ENCODE data around the gene EIF5B.

EIF5B gene

DNA sequence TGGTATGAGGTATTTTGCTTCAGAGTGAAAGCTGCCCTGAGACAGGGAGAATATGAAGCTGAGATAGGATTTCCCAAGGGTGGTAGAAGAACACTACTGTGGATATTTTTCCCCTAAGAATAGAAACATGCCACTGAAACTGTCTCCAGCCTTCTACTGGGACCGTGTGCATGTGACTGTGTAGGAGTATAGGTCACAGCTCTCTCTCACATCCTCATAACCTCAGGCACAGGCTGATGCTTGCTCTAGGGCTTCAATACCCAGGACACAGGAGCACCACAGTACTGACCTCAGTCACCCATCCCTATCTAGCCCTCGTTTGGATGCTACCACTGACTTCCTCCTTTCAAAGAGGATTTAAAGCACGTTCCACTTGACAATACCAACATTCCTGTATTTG lies 85.4 kb downstream of the EIF5B start:
- no peak for DNase-seq (ENCODE audit: insufficient read length)
- no peak for TF ChIP-seq TAF1 (IDR thresholded peaks at IDR 0.05; ENCODE audit: borderline replicate concordance, low read depth, low read length)
- no peak for TF ChIP-seq POLR2A (IDR thresholded peaks at IDR 0.05; ENCODE audit: low read depth, low read length)
- no peak for TF ChIP-seq POLR2AphosphoS5 (IDR thresholded peaks at IDR 0.05; ENCODE audit: low read depth, low read length)
- peak; percentile 9 for FAIRE-seq

DNA sequence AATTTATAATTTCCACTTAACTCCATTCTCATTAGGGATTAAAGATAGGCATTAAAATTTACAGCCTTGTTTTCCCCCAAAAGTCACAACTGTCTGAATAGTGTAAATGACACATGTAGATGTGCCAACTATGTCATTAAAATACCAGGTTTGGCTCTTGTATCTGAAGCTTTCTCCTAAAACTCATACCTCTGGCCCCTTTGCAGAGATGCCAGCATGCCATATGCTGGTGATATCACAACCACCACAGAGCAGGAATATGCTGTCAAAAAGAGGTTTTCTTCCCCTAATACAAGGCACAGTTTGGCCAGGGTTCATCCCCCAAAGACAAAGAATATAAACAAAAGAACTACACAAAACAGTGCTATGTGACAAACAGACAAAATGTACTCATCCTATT lies 87.2 kb downstream of the EIF5B start:
- TF ChIP-seq TAF1 (IDR thresholded peaks at IDR 0.05; ENCODE audit: borderline replicate concordance, low read depth, low read length) (no peak), POLR2AphosphoS5 (IDR thresholded peaks at IDR 0.05; ENCODE audit: low read depth, low read length) (no peak), POLR2A (IDR thresholded peaks at IDR 0.05; ENCODE audit: low read depth, low read length) (no peak)
- FAIRE-seq (no peak), DNase-seq (ENCODE audit: insufficient read length) (no peak)

DNA sequence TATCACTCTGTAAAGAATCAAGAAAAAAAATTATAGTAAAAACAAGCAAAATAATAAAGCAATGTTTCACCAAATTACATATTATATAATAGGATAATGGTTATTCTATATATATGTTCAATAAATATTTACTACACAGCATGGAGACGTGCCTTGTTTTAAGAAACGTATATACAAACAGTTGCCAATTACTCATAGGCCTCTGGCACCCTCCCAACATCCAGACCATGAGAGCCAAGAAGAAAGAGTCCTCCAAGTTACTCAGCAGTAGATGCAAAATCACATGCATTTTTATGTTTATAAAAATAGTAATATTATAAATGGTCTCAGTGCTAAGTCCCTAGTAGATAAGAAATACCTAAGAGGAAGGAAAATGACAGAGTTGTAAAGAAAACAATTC lies 87.8 kb downstream of the EIF5B start:
- TF ChIP-seq POLR2A (IDR thresholded peaks at IDR 0.05; ENCODE audit: low read depth, low read length) (no peak), TAF1 (IDR thresholded peaks at IDR 0.05; ENCODE audit: borderline replicate concordance, low read depth, low read length) (no peak), POLR2AphosphoS5 (IDR thresholded peaks at IDR 0.05; ENCODE audit: low read depth, low read length) (no peak)
- DNase-seq (ENCODE audit: insufficient read length) (no peak), FAIRE-seq (no peak)

DNA sequence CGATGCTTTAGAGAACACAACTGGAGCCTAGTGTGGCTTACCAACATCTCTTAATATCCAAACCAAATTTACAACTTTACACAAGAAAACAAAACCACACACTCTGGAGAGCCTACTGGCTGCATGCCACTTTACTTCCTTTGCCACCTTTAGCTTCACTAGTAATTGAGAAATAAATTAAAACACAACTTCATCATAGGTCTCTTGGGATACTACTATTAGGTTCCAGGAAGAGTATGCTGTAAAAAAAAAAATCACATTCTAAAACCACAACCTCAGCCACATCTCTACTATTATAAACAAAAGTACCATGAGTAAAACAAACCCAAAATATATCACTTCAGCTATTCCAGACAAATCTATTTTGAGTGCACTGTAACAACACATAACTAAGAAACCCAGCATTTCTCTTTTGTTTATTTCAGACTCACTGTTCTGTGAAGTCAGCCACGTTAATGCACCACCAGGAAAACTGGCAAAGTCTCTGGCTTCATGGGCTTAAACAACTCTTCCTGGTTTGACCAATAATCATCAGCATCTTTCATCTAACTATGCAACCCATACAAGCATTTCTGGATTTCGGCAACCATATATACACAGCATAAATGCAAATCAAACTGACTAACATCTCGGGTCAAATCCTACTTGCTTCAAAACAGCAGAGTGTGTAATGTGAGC lies 93.6 kb downstream of the EIF5B start:
- TF ChIP-seq POLR2A (IDR thresholded peaks at IDR 0.05; ENCODE audit: low read depth, low read length) (no peak), TAF1 (IDR thresholded peaks at IDR 0.05; ENCODE audit: borderline replicate concordance, low read depth, low read length) (no peak), POLR2AphosphoS5 (IDR thresholded peaks at IDR 0.05; ENCODE audit: low read depth, low read length) (no peak)
- FAIRE-seq (no peak), DNase-seq (ENCODE audit: insufficient read length) (no peak)

DNA sequence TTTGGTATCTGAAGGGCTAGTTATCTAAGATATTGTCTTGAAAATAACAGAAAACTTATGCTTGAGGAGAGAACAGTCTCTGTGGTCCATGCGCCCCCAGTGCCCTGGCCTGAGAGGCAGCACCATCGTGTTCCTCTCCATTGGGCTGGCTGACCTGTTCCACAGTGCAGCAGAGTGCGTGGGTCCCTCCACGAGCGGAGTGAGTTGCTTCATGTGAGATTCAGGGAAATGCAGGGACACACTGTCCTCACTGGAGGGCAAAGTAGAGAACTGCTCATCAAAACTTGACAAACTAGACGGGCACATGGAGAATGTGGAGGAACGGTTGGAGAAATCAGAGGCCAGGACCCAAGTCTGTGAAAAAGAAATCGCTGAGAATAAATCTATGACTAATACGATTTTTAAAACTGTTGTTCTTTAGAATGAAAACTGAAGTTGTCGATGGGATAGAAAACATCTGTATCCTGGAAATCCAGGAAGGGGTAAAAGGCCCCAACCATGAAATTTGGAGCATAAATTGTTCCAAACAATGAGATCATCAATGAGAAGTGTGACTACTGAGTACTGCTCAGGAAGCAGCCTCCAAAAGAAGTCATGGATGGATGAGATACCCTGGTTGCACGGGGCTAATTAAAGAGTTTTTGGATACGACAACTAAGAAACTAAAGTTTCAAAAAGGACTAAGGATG lies 94.5 kb downstream of the EIF5B start:
- FAIRE-seq (peak; percentile 17), DNase-seq (ENCODE audit: insufficient read length) (no peak)
- TF ChIP-seq TAF1 (IDR thresholded peaks at IDR 0.05; ENCODE audit: borderline replicate concordance, low read depth, low read length) (no peak), POLR2AphosphoS5 (IDR thresholded peaks at IDR 0.05; ENCODE audit: low read depth, low read length) (no peak), POLR2A (IDR thresholded peaks at IDR 0.05; ENCODE audit: low read depth, low read length) (no peak)

DNA sequence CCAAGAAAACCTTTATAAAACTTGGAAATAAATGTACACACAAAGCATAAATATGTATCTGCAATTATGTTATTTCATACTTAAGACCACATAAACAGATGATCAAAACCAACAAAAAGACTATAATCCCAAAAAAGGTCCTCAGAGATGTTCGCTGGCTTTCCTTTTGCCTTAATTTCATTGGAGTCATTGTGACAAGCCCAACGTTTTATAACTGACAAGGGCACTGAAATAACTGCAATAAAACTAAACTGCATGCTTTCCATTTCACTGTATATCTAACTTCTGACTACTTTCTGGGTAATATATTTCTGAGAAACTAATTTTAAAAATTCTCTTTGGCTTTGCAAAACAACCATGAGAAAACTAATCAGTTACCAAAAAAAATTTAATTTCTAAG lies 96.2 kb downstream of the EIF5B start:
- DNase-seq (ENCODE audit: insufficient read length) (no peak), FAIRE-seq (no peak)
- TF ChIP-seq POLR2AphosphoS5 (IDR thresholded peaks at IDR 0.05; ENCODE audit: low read depth, low read length) = no peak
- no peak for TF ChIP-seq TAF1 (IDR thresholded peaks at IDR 0.05; ENCODE audit: borderline replicate concordance, low read depth, low read length)

DNA sequence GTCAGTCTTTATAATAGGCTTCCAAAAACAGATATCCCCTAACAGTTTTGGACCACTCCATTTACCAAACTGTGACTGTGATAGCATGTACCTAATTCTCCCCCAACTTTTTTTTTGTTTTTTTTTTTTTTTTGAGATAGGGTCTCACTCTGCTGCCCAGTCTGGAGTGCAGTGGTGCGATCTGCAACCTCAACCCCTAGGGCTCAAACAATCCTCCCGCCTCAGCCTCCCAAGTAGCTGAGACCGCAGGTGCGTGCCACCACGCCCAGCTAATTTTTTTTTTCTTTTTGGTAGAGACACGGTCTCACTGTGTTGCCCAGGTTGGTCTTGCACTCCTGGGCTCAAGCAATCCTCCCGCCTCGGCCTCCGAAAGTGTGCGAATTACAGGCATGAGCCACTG lies 99.7 kb downstream of the EIF5B start:
- no peak for DNase-seq (ENCODE audit: insufficient read length)
- no peak for TF ChIP-seq POLR2AphosphoS5 (IDR thresholded peaks at IDR 0.05; ENCODE audit: low read depth, low read length)
- TF ChIP-seq TAF1 (IDR thresholded peaks at IDR 0.05; ENCODE audit: borderline replicate concordance, low read depth, low read length) = no peak
- no peak for TF ChIP-seq POLR2A (IDR thresholded peaks at IDR 0.05; ENCODE audit: low read depth, low read length)
- FAIRE-seq = no peak

DNA sequence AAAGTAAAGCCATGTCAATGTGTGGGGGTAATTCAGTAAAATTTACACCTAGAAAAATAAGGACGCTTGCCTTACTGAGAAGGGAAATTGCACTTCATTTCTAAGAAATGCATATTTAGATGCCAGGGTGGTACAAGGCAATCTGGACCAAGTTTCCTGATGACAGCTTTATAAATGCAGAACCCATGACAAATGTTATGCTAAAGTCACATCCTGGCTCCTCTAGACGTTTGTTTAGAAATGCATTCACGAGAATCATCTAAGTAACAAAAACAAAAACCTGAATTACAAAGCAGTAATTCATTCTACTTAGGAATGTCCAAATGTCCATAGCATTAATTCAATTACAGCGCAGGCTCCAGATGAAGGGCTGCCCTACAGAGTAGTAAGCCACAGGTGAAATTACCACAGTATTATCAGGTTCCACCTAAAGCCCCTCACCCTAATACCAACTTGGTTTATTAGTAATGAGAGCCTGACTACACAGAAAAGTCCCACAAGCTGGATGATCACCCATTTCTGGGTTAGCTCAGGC lies 102.8 kb downstream of the EIF5B start:
- TF ChIP-seq TAF1 (IDR thresholded peaks at IDR 0.05; ENCODE audit: borderline replicate concordance, low read depth, low read length) (no peak), POLR2A (IDR thresholded peaks at IDR 0.05; ENCODE audit: low read depth, low read length) (no peak), POLR2AphosphoS5 (IDR thresholded peaks at IDR 0.05; ENCODE audit: low read depth, low read length) (no peak)
- FAIRE-seq = no peak
- no peak for DNase-seq (ENCODE audit: insufficient read length)

DNA sequence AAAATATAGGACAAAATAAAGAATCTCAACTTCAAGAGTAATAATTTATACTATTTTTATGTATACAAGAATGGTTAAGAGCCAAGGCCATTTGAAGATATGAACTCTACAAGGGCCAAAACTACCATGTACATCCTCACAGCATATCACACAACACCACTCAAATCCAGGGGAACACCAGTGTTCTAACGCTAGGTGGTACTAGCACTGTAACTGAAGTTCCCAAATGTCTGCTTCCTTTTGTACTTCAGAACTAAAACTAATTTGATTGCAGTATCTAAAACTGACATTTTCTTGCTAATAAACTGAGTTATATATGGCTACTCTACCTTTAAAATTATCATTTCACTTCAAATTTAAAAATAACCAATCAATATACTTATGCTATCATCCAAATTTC lies 105.6 kb downstream of the EIF5B start:
- TF ChIP-seq POLR2AphosphoS5 (IDR thresholded peaks at IDR 0.05; ENCODE audit: low read depth, low read length) (no peak), TAF1 (IDR thresholded peaks at IDR 0.05; ENCODE audit: borderline replicate concordance, low read depth, low read length) (no peak), POLR2A (IDR thresholded peaks at IDR 0.05; ENCODE audit: low read depth, low read length) (no peak)
- FAIRE-seq = no peak
- no peak for DNase-seq (ENCODE audit: insufficient read length)

DNA sequence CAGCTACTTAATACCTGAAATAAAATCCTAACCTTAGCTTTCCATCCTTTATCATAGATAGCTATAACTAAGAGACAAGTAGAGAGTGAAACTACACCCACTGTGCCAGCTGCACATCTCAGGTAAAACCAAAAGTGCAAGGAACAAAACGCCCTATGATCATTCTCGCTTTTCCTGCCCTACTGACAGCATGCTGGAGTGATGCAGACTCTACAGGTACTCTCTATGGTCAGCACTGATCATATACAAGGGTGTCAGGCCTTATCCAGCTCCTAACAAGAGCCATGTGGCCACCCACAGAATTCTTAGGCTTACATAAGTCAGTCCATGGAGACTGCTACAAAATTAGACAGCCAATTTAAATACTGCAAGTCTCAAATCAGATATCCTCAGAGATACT lies 107.0 kb downstream of the EIF5B start:
- DNase-seq (ENCODE audit: insufficient read length) (no peak), FAIRE-seq (no peak)
- no peak for TF ChIP-seq POLR2A (IDR thresholded peaks at IDR 0.05; ENCODE audit: low read depth, low read length)
- TF ChIP-seq POLR2AphosphoS5 (IDR thresholded peaks at IDR 0.05; ENCODE audit: low read depth, low read length) = no peak
- no peak for TF ChIP-seq TAF1 (IDR thresholded peaks at IDR 0.05; ENCODE audit: borderline replicate concordance, low read depth, low read length)

DNA sequence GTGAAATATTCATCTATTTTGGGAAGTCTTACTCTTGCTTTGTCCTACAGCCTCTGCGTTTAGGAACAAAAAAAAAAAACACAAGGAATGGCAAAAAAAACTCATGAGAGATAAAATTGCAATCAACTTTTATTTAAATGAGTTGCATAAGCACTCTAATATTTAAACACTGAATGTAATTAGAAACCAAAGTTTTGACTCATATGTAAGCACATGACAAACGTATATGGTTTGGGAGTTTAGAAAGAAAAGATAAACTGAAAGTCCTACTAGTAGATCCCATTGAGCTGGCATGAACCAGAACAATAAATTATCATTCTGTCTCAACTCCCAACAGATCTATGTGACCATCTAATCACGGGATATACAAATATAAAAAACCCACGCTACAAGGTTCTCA lies 107.9 kb downstream of the EIF5B start:
- TF ChIP-seq TAF1 (IDR thresholded peaks at IDR 0.05; ENCODE audit: borderline replicate concordance, low read depth, low read length) = no peak
- TF ChIP-seq POLR2AphosphoS5 (IDR thresholded peaks at IDR 0.05; ENCODE audit: low read depth, low read length) = no peak
- no peak for TF ChIP-seq POLR2A (IDR thresholded peaks at IDR 0.05; ENCODE audit: low read depth, low read length)
- DNase-seq (ENCODE audit: insufficient read length) (no peak), FAIRE-seq (no peak)

DNA sequence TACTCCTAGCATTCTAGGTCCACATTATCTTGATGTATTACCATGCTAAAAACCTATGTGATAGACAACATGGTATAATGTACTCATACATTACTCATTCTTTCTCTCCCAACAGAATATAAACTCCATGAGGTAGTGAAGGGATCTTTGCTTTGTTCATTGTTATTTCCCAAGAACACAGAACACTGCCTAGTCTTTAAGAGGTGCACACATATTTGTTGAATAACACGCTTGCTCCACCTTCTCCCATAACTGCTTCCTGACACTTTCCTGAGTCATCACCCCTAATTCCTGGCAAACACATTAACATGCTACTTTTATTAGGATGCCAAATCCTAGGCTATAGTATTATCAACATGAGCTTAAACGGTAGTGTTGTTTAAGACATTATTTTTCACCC lies 111.4 kb downstream of the EIF5B start:
- DNase-seq (ENCODE audit: insufficient read length) (no peak), FAIRE-seq (no peak)
- TF ChIP-seq POLR2AphosphoS5 (IDR thresholded peaks at IDR 0.05; ENCODE audit: low read depth, low read length) (no peak), TAF1 (IDR thresholded peaks at IDR 0.05; ENCODE audit: borderline replicate concordance, low read depth, low read length) (no peak)

Data from GM12892 (cell line).